Neural cell (in vitro differentiated cells): Measurements from ENCODE around the gene BGN. TPM values are rescaled to one million over a fixed set of nuclear protein-coding genes. Genes with fewer than 3 reads are reported as not detected.

Experiments used
- H2AFZ ChIP-seq: fragments of 200-600, 300-800 bp; sonication (generic), shearing (Covaris generic); 2 replicates; pipeline ENCODE4 v1.6.0; 2014; ENCODE audit warnings: low read depth, mild to moderate bottlenecking, antibody characterized with exemption, low read length, moderate library complexity
- H3F3A ChIP-seq: fragments of 200-600 bp; shearing (Covaris generic); 2 replicates; pipeline ENCODE4 v1.6.1; 2016; ENCODE audit warnings: mild to moderate bottlenecking, moderate library complexity, mixed read lengths, antibody characterized with exemption, low read length; ENCODE audit not compliant: insufficient read depth, poor library complexity, severe bottlenecking
- H3K27ac ChIP-seq: fragments of 200-600, 300-800 bp; sonication (generic), shearing (Covaris generic); 2 replicates; pipeline ENCODE4 v1.5.1; 2014; ENCODE audit warnings: mild to moderate bottlenecking, low read length, moderate library complexity
- H3K27me3 ChIP-seq: fragments of 300-800, 200-600 bp; sonication (generic), shearing (Covaris generic); 2 replicates; pipeline ENCODE4 v1.6.0; 2014; ENCODE audit warnings: mild to moderate bottlenecking, low read depth, low read length, moderate library complexity; ENCODE audit not compliant: insufficient read depth
- H3K36me3 ChIP-seq: fragments of 300-800, 200-600 bp; sonication (generic), shearing (Covaris generic); 2 replicates; pipeline ENCODE4 v1.5.1; 2014; ENCODE audit warnings: mild to moderate bottlenecking, antibody characterized with exemption, low read length, moderate library complexity; ENCODE audit not compliant: insufficient read depth
- H3K4me2 ChIP-seq: fragments of 300-800, 200-600 bp; sonication (generic), shearing (Covaris generic); 2 replicates; pipeline ENCODE4 v1.6.0; 2014; ENCODE audit warnings: mild to moderate bottlenecking, low read length
- H3K4me3 ChIP-seq: fragments of 300-800, 200-600 bp; sonication (generic), shearing (Covaris generic); 2 replicates; pipeline ENCODE4 v1.5.1; 2014; ENCODE audit warnings: mild to moderate bottlenecking, low read length, moderate library complexity
- H3K79me2 ChIP-seq: fragments of 200-600 bp; shearing (Covaris generic); replicated peaks from 2 replicates; pipeline ENCODE4 v1.6.0; 2014; ENCODE audit warnings: mild to moderate bottlenecking, low read length, moderate library complexity; ENCODE audit not compliant: insufficient read depth
- H3K9ac ChIP-seq: fragments of 300-800, 200-600 bp; sonication (generic), shearing (Covaris generic); 2 replicates; pipeline ENCODE4 v1.6.1; 2016; ENCODE audit warnings: mild to moderate bottlenecking, low read length, mixed read lengths
- H3K9me2 ChIP-seq: fragments of 200-600 bp; shearing (Covaris generic); 2 replicates; pipeline ENCODE4 v1.6.1; 2016; ENCODE audit warnings: mild to moderate bottlenecking, low read length, mixed read lengths; ENCODE audit not compliant: insufficient read depth
- H3K9me3 ChIP-seq: fragments of 200-600, 300-800 bp; sonication (generic), shearing (Covaris generic); 2 replicates; pipeline ENCODE4 v1.6.1; 2016; ENCODE audit warnings: mild to moderate bottlenecking, mixed run types, low read length, moderate library complexity, mixed read lengths
- H4K20me1 ChIP-seq: fragments of 200-600 bp; shearing (Covaris generic); 2 replicates; pipeline ENCODE4 v1.6.1; 2016; ENCODE audit warnings: mild to moderate bottlenecking, mixed run types; ENCODE audit not compliant: insufficient read depth
- EP300 ChIP-seq: fragments of 450-650 bp; conservative IDR thresholded peaks from 2 replicates; pipeline ENCODE4 v1.6.1; 2014; ENCODE audit warnings: antibody characterized with exemption, mild to moderate bottlenecking, moderate library complexity; ENCODE audit not compliant: poor library complexity, severe bottlenecking
- EZH2 ChIP-seq: fragments of 200-600, 300-800 bp; shearing (Covaris generic), sonication (generic); IDR thresholded peaks from 2 replicates; pipeline ENCODE4 v1.6.1; 2014; ENCODE audit warnings: antibody characterized with exemption, low read length, borderline replicate concordance, mild to moderate bottlenecking; ENCODE audit not compliant: insufficient read depth, poor library complexity, severe bottlenecking
- MXI1 ChIP-seq: fragments of 450-650 bp; conservative IDR thresholded peaks from 2 replicates; pipeline ENCODE4 v1.6.1; 2014; ENCODE audit warnings: antibody characterized with exemption, mild to moderate bottlenecking; ENCODE audit not compliant: poor library complexity, severe bottlenecking
- POLR2AphosphoS5 ChIP-seq: IDR thresholded peaks from 2 replicates; pipeline ENCODE4 v1.6.1; 2012
- RAD21 ChIP-seq: fragments of 450-650 bp; conservative IDR thresholded peaks from 2 replicates; pipeline ENCODE4 v1.6.1; 2014; ENCODE audit warnings: antibody characterized with exemption, mild to moderate bottlenecking, moderate library complexity
- SMC3 ChIP-seq: fragments of 450-650 bp; conservative IDR thresholded peaks from 2 replicates; pipeline ENCODE4 v1.6.1; 2014; ENCODE audit warnings: antibody characterized with exemption, mild to moderate bottlenecking, moderate library complexity; ENCODE audit not compliant: poor library complexity
- TAF1 ChIP-seq: IDR thresholded peaks from 2 replicates; pipeline ENCODE4 v1.6.1; 2012; ENCODE audit warnings: low read depth
- polyA plus RNA-seq: library from polyadenylated mRNA; depleted of rRNA; stranded (reverse); fragments of >200 nt; gene quantifications from 2 replicates; pipeline ENCODE4 v1.2.3, GENCODE V29; 2014
- TF ChIP-seq, protein P1 (sequence below): IDR thresholded peaks from 2 replicates; pipeline ENCODE4 v1.6.1; 2012; ENCODE audit warnings: borderline replicate concordance
- TF ChIP-seq, protein P2 (sequence below): fragments of 450-650 bp; IDR thresholded peaks from 2 replicates; pipeline ENCODE4 v1.5.1; 2014; ENCODE audit warnings: antibody characterized with exemption, mild to moderate bottlenecking, moderate library complexity; ENCODE audit not compliant: poor library complexity, severe bottlenecking

Gene BGN
- polyA plus RNA-seq, 1 donor from 2014 or later, result not detected

DNA sequence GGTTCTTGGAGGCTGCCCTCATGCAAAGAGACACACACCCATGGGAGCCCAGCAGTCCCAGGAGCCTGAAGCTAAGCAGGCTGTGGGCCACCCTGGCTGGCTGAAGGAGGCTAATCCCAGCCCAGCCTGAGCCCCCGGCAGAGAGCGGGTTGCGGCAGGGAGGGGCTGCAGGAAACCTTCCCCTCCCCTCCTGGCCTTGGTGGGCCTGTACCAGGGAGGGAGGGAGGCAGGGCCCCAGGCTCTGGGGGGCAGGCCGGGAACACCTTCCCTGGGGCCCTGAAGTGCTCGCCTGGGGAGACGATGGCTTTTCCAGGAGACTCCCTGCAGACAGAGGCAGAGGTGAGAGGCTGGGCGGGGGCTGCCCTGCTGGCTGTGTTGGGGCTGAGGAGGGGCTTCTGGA is 3.7 kb downstream of the BGN start:
- Histone ChIP-seq H4K20me1 (no peaks in the 10 kb centered on the region), H3K9me2 (no peaks in the 10 kb centered on the region), H3K36me3 (no peaks in the 10 kb centered on the region), H3K27me3 (no peaks in the 10 kb centered on the region), H3K27ac (no peak overlapping the region), H3K9me3 (no peaks in the 10 kb centered on the region), H3K9ac (no peak overlapping the region), H3F3A (no peaks in the 10 kb centered on the region), H3K79me2 (no peaks in the 10 kb centered on the region), H2AFZ (no peak overlapping the region), H3K4me3 (no peak overlapping the region), H3K4me2 (no peak overlapping the region)
- no peak for TF ChIP-seq MXI1
- TF ChIP-seq EP300, result no peak
- TF ChIP-seq EZH2, result no peak
- TF ChIP-seq, protein P1, sequence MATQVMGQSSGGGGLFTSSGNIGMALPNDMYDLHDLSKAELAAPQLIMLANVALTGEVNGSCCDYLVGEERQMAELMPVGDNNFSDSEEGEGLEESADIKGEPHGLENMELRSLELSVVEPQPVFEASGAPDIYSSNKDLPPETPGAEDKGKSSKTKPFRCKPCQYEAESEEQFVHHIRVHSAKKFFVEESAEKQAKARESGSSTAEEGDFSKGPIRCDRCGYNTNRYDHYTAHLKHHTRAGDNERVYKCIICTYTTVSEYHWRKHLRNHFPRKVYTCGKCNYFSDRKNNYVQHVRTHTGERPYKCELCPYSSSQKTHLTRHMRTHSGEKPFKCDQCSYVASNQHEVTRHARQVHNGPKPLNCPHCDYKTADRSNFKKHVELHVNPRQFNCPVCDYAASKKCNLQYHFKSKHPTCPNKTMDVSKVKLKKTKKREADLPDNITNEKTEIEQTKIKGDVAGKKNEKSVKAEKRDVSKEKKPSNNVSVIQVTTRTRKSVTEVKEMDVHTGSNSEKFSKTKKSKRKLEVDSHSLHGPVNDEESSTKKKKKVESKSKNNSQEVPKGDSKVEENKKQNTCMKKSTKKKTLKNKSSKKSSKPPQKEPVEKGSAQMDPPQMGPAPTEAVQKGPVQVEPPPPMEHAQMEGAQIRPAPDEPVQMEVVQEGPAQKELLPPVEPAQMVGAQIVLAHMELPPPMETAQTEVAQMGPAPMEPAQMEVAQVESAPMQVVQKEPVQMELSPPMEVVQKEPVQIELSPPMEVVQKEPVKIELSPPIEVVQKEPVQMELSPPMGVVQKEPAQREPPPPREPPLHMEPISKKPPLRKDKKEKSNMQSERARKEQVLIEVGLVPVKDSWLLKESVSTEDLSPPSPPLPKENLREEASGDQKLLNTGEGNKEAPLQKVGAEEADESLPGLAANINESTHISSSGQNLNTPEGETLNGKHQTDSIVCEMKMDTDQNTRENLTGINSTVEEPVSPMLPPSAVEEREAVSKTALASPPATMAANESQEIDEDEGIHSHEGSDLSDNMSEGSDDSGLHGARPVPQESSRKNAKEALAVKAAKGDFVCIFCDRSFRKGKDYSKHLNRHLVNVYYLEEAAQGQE, result no peak
- TF ChIP-seq, protein P2, sequence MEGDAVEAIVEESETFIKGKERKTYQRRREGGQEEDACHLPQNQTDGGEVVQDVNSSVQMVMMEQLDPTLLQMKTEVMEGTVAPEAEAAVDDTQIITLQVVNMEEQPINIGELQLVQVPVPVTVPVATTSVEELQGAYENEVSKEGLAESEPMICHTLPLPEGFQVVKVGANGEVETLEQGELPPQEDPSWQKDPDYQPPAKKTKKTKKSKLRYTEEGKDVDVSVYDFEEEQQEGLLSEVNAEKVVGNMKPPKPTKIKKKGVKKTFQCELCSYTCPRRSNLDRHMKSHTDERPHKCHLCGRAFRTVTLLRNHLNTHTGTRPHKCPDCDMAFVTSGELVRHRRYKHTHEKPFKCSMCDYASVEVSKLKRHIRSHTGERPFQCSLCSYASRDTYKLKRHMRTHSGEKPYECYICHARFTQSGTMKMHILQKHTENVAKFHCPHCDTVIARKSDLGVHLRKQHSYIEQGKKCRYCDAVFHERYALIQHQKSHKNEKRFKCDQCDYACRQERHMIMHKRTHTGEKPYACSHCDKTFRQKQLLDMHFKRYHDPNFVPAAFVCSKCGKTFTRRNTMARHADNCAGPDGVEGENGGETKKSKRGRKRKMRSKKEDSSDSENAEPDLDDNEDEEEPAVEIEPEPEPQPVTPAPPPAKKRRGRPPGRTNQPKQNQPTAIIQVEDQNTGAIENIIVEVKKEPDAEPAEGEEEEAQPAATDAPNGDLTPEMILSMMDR, result no peak
- no peak for TF ChIP-seq POLR2AphosphoS5
- no peak for TF ChIP-seq RAD21
- TF ChIP-seq SMC3, result no peak
- no peak for TF ChIP-seq TAF1

DNA sequence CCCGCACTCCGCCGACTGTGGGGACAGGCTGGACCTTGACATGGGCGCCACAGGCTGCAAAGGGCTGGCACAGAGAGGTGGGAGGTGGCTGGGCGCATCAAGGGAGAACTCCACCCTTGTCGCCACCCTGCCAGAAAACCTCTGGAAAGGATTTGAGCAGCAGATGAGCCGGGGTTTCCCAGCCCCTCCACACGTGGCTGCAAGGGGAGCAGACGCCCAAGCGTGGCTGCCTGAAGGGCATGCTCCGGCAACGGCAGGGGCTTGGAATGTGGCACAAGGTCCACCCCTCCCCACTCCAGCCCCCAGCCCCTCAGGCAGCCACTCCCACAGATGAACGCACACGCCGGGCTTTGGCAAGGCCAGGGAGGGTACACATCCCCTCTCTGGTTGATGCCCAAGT is 4.6 kb downstream of the BGN start:
- Histone ChIP-seq H4K20me1 (no peaks in the 10 kb centered on the region), H2AFZ (no peak overlapping the region), H3K9me2 (no peaks in the 10 kb centered on the region), H3K9me3 (no peaks in the 10 kb centered on the region), H3K27me3 (no peaks in the 10 kb centered on the region), H3K4me3 (no peak overlapping the region), H3K36me3 (no peaks in the 10 kb centered on the region), H3K79me2 (no peaks in the 10 kb centered on the region), H3K4me2 (no peak overlapping the region), H3F3A (no peaks in the 10 kb centered on the region), H3K9ac (no peak overlapping the region), H3K27ac (no peak overlapping the region)
- TF ChIP-seq MXI1 (no peak), EP300 (no peak), EZH2 (no peak), SMC3 (no peak), RAD21 (no peak), POLR2AphosphoS5 (no peak)
- TF ChIP-seq, protein P2, result no peak
